H9 (cell line): ENCODE results near the gene SLC6A8. TPM values are rescaled to one million over a fixed set of nuclear protein-coding genes. Genes with fewer than 3 reads are reported as not detected.

ENCODE experiments used
- DNase-seq: peaks from one replicate; pipeline ENCODE4 v3.0.0-alpha.2; 2017
- H2AFZ ChIP-seq: one replicate; pipeline ENCODE4 v1.6.1; 2013; ENCODE audit warnings: mild to moderate bottlenecking, low read length, control low read depth, moderate library complexity
- H2AK5ac ChIP-seq: 2 replicates; pipeline ENCODE4 v1.6.1; 2013; ENCODE audit warnings: low read length, control low read depth, mixed read lengths; ENCODE audit not compliant: insufficient read length
- H2BK120ac ChIP-seq: one replicate; pipeline ENCODE4 v1.6.1; 2013; ENCODE audit warnings: low read depth, mild to moderate bottlenecking, low read length, control low read depth, inconsistent platforms; ENCODE audit not compliant: poor library complexity, severe bottlenecking
- H2BK12ac ChIP-seq: 2 replicates; pipeline ENCODE4 v1.6.1; 2013; ENCODE audit warnings: low read length, control low read depth, mixed read lengths, low read depth; ENCODE audit not compliant: insufficient read length
- H2BK15ac ChIP-seq: 2 replicates; pipeline ENCODE4 v1.6.1; 2013; ENCODE audit warnings: low read depth, low read length, control low read depth
- H2BK20ac ChIP-seq: one replicate; pipeline ENCODE4 v1.6.1; 2013; ENCODE audit warnings: low read depth, mild to moderate bottlenecking, low read length, control low read depth, inconsistent platforms; ENCODE audit not compliant: poor library complexity, severe bottlenecking
- H2BK5ac ChIP-seq: 2 replicates; pipeline ENCODE4 v1.6.1; 2013; ENCODE audit warnings: low read length, control low read depth, mixed read lengths; ENCODE audit not compliant: insufficient read length
- H3K14ac ChIP-seq: 2 replicates; pipeline ENCODE4 v1.6.1; 2013; ENCODE audit warnings: low read length, control low read depth; ENCODE audit not compliant: insufficient read depth
- H3K18ac ChIP-seq: 2 replicates; pipeline ENCODE4 v1.6.1; 2013; ENCODE audit warnings: low read depth, mild to moderate bottlenecking, mixed read lengths, low read length, control low read depth; ENCODE audit not compliant: insufficient read length
- H3K23ac ChIP-seq: 2 replicates; pipeline ENCODE4 v1.6.1; 2013; ENCODE audit warnings: low read length, control low read depth, mixed read lengths, low read depth; ENCODE audit not compliant: insufficient read length
- H3K23me2 ChIP-seq: 2 replicates; pipeline ENCODE4 v1.6.1; 2013; ENCODE audit warnings: low read depth, mild to moderate bottlenecking, mixed read lengths, low read length, control low read depth; ENCODE audit not compliant: insufficient read length, poor library complexity, severe bottlenecking
- H3K27ac ChIP-seq: 2 replicates; pipeline ENCODE4 v1.5.1; 2013; ENCODE audit warnings: low read length, control low read depth, mixed read lengths, low read depth; ENCODE audit not compliant: insufficient read length
- H3K27me3 ChIP-seq: 2 replicates; pipeline ENCODE4 v1.6.1; 2013; ENCODE audit warnings: low read length, control low read depth, inconsistent platforms; ENCODE audit not compliant: insufficient read depth
- H3K4ac ChIP-seq: 2 replicates; pipeline ENCODE4 v1.6.1; 2013; ENCODE audit warnings: low read depth, mild to moderate bottlenecking, control low read depth, inconsistent platforms, low read length, moderate library complexity
- H3K4me1 ChIP-seq: 2 replicates; pipeline ENCODE4 v1.6.1; 2013; ENCODE audit warnings: low read length, control low read depth, inconsistent platforms; ENCODE audit not compliant: insufficient read depth
- H3K4me2 ChIP-seq: 2 replicates; pipeline ENCODE4 v1.6.1; 2013; ENCODE audit warnings: low read length, control low read depth, mixed read lengths; ENCODE audit not compliant: insufficient read length, insufficient read depth
- H3K56ac ChIP-seq: 2 replicates; pipeline ENCODE4 v1.6.1; 2013; ENCODE audit warnings: low read depth, mild to moderate bottlenecking, mixed read lengths, low read length, control low read depth; ENCODE audit not compliant: insufficient read length
- H3K79me1 ChIP-seq: 2 replicates; pipeline ENCODE4 v1.6.1; 2013; ENCODE audit warnings: low read depth, mild to moderate bottlenecking, moderate library complexity, low read length, control low read depth, inconsistent platforms; ENCODE audit not compliant: insufficient read depth, poor library complexity, severe bottlenecking
- H3K79me2 ChIP-seq: 2 replicates; pipeline ENCODE4 v1.6.1; 2013; ENCODE audit warnings: low read length, control low read depth, inconsistent platforms; ENCODE audit not compliant: insufficient read depth
- H3K9ac ChIP-seq: 2 replicates; pipeline ENCODE4 v1.6.1; 2013; ENCODE audit warnings: low read length, control low read depth, mixed read lengths; ENCODE audit not compliant: insufficient read length; ENCODE audit errors: extremely low read depth
- H3K9me3 ChIP-seq: one replicate; pipeline ENCODE4 v1.6.1; 2013; ENCODE audit warnings: low read depth, low read length, inconsistent platforms; ENCODE audit not compliant: control insufficient read depth
- H3T11ph ChIP-seq: one replicate; pipeline ENCODE4 v1.6.1; 2013; ENCODE audit warnings: mild to moderate bottlenecking, low read length, control low read depth, inconsistent platforms
- H4K20me1 ChIP-seq: one replicate; pipeline ENCODE4 v1.6.1; 2013; ENCODE audit not compliant: control insufficient read depth, insufficient read length, insufficient read depth
- H4K5ac ChIP-seq: 2 replicates; pipeline ENCODE4 v1.6.1; 2013; ENCODE audit warnings: low read depth, mild to moderate bottlenecking, mixed read lengths, low read length, control low read depth; ENCODE audit not compliant: insufficient read length
- H4K8ac ChIP-seq: replicated peaks from 2 replicates; pipeline ENCODE4 v1.6.1; 2013; ENCODE audit warnings: low read length, control low read depth, mixed read lengths, low read depth; ENCODE audit not compliant: insufficient read length
- H4K91ac ChIP-seq: 2 replicates; pipeline ENCODE4 v1.6.1; 2013; ENCODE audit warnings: low read depth, mild to moderate bottlenecking, moderate library complexity, mixed read lengths, low read length, control low read depth; ENCODE audit not compliant: insufficient read length
- H3K27ac Mint-ChIP-seq, 3 experiments: 2 replicates in 2 of 3; 3 replicates in 1 of 3; pipeline ENCODE4 v1.8.0; 2020 to 2021; ENCODE audit warnings: mixed read lengths in 3 of 3, mild to moderate bottlenecking in 1 of 3, moderate library complexity in 1 of 3
- H3K27me3 Mint-ChIP-seq: 2 replicates; pipeline ENCODE4 v1.8.0; 2021; ENCODE audit warnings: low read depth, mild to moderate bottlenecking, moderate library complexity, mixed read lengths
- H3K36me3 Mint-ChIP-seq, 3 experiments: 2 replicates in 2 of 3; 3 replicates in 1 of 3; pipeline ENCODE4 v1.8.0; 2020 to 2021; ENCODE audit warnings: low read depth in 3 of 3, mixed read lengths in 3 of 3; ENCODE audit not compliant: insufficient read depth in 1 of 3
- H3K4me1 Mint-ChIP-seq, 2 experiments: 2 replicates each; pipeline ENCODE4 v1.8.0; 2020; ENCODE audit warnings: mixed read lengths in 2 of 2
- H3K4me3 Mint-ChIP-seq, 2 experiments: 2 replicates in 1 of 2; 3 replicates in 1 of 2; pipeline ENCODE4 v1.8.0; 2020 to 2021; ENCODE audit warnings: mild to moderate bottlenecking in 2 of 2, mixed read lengths in 2 of 2, moderate library complexity in 1 of 2
- H3K9me3 Mint-ChIP-seq, 2 experiments: 2 replicates in 1 of 2; 3 replicates in 1 of 2; pipeline ENCODE4 v1.8.0; 2020; ENCODE audit warnings: mild to moderate bottlenecking in 2 of 2, mixed read lengths in 2 of 2, moderate library complexity in 1 of 2
- CTCF ChIP-seq: fragments of 200-600 bp; sonication (generic); conservative IDR thresholded peaks from 3 replicates; pipeline ENCODE4 v1.8.0; 2021; ENCODE audit warnings: antibody characterized with exemption, mild to moderate bottlenecking
- WGBS: extraction: QIAGEN DNeasy Blood & Tissue Kit; methylation state at CpG from one replicate; pipeline ENCODE4 v1.1.7; 2013; ENCODE audit warnings: missing lambda C conversion rate, low lambda C conversion rate, mixed read lengths; ENCODE audit not compliant: insufficient read length; ENCODE audit errors: extremely low coverage; 5-methylcytosine and 5-hydroxymethylcytosine counted together
- total RNA-seq: library from RNA; stranded (reverse); gene quantifications from 2 replicates; pipeline ENCODE4 v1.2.1, GENCODE V29; 2021

The SLC6A8 gene
- total RNA-seq, 1 experiment from 2014 or later, result 229 TPM

DNA sequence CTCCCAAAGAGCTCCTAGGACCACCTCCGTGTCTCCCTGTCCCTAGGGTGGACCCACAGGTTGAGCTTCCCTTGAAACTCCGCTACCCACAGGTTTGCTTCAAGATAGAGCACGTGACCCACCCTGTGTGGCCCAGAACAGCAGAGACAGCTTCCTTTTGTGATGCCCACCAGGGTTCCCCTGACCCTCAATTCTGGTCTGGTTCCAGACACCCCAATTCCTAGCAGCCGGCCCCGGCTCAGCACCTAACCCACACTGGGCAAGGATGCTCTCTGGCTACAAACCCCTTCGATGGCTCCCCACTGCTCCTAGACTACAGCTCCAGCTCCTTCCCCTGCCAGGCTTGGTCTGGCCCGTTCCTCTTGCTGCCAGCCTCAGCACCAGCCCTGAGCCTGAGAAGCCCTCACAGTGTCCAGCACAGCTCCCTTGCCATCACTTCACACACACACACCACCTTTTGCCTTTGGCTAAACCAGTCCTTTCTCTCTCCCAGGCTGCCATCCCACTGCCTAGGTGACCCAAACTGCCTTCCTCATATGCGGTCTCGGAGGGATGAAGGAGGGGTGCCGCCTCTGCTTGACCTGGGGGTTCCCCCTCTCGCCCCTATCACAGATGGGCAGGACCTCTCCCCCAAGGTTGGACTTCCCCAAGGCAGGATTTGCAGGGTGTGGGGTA is 20.3 kb upstream of the SLC6A8 start:
- Histone ChIP-seq H3K56ac (no peak overlapping the region), H2BK5ac (no peak overlapping the region), H3T11ph (no peak overlapping the region), H4K91ac (no peak overlapping the region), H3K4me2 (no peak overlapping the region), H4K20me1 (no peaks in the 10 kb centered on the region), H3K23me2 (no peaks in the 10 kb centered on the region), H3K9me3 (peaks cover 15% of the 10 kb centered on the region), H3K23ac (no peak overlapping the region), H3K4me1 (no peaks in the 10 kb centered on the region), H3K79me1 (no peaks in the 10 kb centered on the region), H4K8ac (no peak overlapping the region), H2BK20ac (no peak overlapping the region), H3K14ac (no peak overlapping the region), H2AFZ (no peak overlapping the region), H2BK120ac (no peak overlapping the region), H2BK15ac (no peak overlapping the region), H3K4ac (no peak overlapping the region), H3K9ac (no peak overlapping the region), H3K27me3 (no peaks in the 10 kb centered on the region), H4K5ac (no peak overlapping the region), H2AK5ac (no peak overlapping the region), H2BK12ac (no peak overlapping the region), H3K27ac (no peak overlapping the region), H3K18ac (no peak overlapping the region), H3K79me2 (no peaks in the 10 kb centered on the region)
- H3K4me3 Mint-ChIP-seq, result peak overlapping the region; percentile 53 to 61
- H3K27me3 Mint-ChIP-seq, result peaks cover 46% of the 10 kb centered on the region
- no peak for DNase-seq
- H3K27ac Mint-ChIP-seq, result no peak overlapping the region
- peaks cover 67 to 77% of the 10 kb centered on the region in 2 experiments for H3K9me3 Mint-ChIP-seq
- WGBS, result no CpG with 5 or more reads among the region's 11 CpGs
- no peak for TF ChIP-seq CTCF
- peaks cover 4 to 9% of the 10 kb centered on the region in 2 experiments for H3K4me1 Mint-ChIP-seq
- peaks cover 0 to 12% (median 10%) of the 10 kb centered on the region in 3 experiments; a peak in 6 of 7 replicates for H3K36me3 Mint-ChIP-seq
